A549 (cell line): ENCODE measurements around the gene FANCI.

Source experiments
- BHLHE40 ChIP-seq: IDR thresholded peaks from 2 replicates; pipeline ENCODE4 v1.6.1; 2012; ENCODE audit warnings: low read depth, low read length, inconsistent platforms
- CEBPB ChIP-seq, 2 experiments: fragments of >200 bp in 1 of 2; sonication (Bioruptor Twin) in 1 of 2; formaldehyde crosslinking in 1 of 2; IDR thresholded peaks; 2 replicates each; pipeline ENCODE4 v1.6.1; 2012 to 2016
- CTCF ChIP-seq: fragments of >200 bp; sonication (Bioruptor Twin); formaldehyde crosslinking; IDR thresholded peaks from 3 replicates; pipeline ENCODE4 v1.5.1; 2016
- MYC ChIP-seq: IDR thresholded peaks from 2 replicates; pipeline ENCODE4 v1.6.1; 2012; ENCODE audit warnings: mild to moderate bottlenecking, inconsistent platforms, low read length, improper control_type of control experiment, borderline replicate concordance
- POLR2A ChIP-seq: IDR thresholded peaks from 2 replicates; pipeline ENCODE4 v1.6.1; 2012; ENCODE audit warnings: mild to moderate bottlenecking, low read length
- RCOR1 ChIP-seq: fragments of 150-350 bp; IDR thresholded peaks from 2 replicates; pipeline ENCODE4 v1.6.1; 2014; ENCODE audit warnings: antibody characterized with exemption, low read length, low read depth
- REST ChIP-seq: fragments of 200-600 bp; sonication (generic); IDR thresholded peaks from 2 replicates; pipeline ENCODE4 v1.6.1; 2016; ENCODE audit warnings: antibody characterized with exemption, mild to moderate bottlenecking, moderate library complexity

- TF ChIP-seq REST (no peak), POLR2A (no peak), CTCF (no peak), RCOR1 (no peak), MYC (no peak), BHLHE40 (no peak), CEBPB (IDR thresholded peaks at IDR 0.05) (no peak)
Measured at GRCh38 chr15:89215627-89216026, 28.2 kb upstream of the FANCI start.
